Measurements from ENCODE around the gene ZMIZ1.

DNA sequence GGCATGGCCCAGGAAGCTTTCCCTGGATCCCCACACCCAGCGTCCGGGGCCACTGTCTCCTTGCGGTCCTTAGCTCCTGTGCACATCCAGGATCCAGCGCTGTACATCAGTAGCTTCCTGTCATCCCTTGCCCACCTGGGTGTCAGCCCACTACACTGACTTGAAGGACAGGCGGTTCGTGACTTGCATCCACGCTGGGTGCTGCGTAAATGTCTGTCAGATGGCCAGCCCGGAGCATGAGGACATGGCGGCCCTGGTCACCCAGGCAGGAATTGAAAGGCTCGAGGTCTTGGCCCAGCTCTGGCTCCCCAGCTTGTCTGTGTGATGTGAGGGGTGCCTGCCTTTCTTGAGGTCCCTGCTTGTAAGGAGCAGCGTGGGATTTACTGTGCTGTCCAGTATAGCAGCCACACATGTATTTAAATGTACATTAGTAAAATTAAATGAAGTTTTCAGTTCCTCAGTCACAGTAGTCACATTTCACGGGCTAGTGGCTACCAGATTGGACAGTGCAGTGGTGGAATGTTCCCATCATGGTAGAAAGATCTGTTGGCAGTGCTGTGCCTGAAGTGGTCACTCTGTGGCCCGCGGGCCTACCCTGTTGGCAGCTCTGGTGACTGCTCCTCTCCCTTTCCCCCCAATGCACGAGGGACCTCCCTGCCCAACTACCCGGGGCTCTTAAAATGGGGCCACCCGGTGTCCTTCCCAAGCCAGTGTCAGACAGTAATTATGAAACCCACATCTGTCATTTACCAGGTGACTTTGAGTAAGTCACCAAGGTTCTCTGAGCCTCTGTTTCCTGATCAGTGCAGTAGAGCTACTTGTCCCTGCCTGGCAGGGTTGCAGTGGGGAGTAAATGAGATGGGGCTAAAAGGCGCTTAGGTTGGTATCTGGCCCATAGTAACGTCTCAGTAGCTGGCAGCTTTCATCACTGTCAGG lies 180.7 kb downstream of the ZMIZ1 start:
- TF ChIP-seq, protein P1, sequence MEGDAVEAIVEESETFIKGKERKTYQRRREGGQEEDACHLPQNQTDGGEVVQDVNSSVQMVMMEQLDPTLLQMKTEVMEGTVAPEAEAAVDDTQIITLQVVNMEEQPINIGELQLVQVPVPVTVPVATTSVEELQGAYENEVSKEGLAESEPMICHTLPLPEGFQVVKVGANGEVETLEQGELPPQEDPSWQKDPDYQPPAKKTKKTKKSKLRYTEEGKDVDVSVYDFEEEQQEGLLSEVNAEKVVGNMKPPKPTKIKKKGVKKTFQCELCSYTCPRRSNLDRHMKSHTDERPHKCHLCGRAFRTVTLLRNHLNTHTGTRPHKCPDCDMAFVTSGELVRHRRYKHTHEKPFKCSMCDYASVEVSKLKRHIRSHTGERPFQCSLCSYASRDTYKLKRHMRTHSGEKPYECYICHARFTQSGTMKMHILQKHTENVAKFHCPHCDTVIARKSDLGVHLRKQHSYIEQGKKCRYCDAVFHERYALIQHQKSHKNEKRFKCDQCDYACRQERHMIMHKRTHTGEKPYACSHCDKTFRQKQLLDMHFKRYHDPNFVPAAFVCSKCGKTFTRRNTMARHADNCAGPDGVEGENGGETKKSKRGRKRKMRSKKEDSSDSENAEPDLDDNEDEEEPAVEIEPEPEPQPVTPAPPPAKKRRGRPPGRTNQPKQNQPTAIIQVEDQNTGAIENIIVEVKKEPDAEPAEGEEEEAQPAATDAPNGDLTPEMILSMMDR (conservative IDR thresholded peaks at IDR 0.05) = no peak
- TF ChIP-seq ZFX (IDR thresholded peaks at IDR 0.05) = no peak
